HepG2 (cell line): ENCODE measurements around the gene RANBP2.

ENCODE experiments used
- EZH2 ChIP-seq: conservative IDR thresholded peaks from 2 replicates; pipeline ENCODE4 v1.6.1; 2012; ENCODE audit warnings: mild to moderate bottlenecking, low read depth, low read length, moderate library complexity
- FOXJ3 ChIP-seq: sonication (generic); formaldehyde crosslinking; IDR thresholded peaks from 2 replicates; pipeline ENCODE4 v1.4.0; 2020; ENCODE audit warnings: missing genetic modification reagents, mild to moderate bottlenecking, borderline replicate concordance
- FOXK1 ChIP-seq: sonication (generic); formaldehyde crosslinking; IDR thresholded peaks from 2 replicates; pipeline ENCODE4 v1.4.0; 2020; ENCODE audit warnings: low read depth, missing genetic modification reagents, borderline replicate concordance
- HMG20A ChIP-seq: IDR thresholded peaks from 2 replicates; pipeline ENCODE4 v1.6.1; 2016; ENCODE audit warnings: borderline replicate concordance
- ONECUT2 ChIP-seq: sonication (generic); formaldehyde crosslinking; IDR thresholded peaks from 2 replicates; pipeline ENCODE4 v1.4.0; 2020; ENCODE audit warnings: missing genetic modification reagents
- POLR2AphosphoS2 ChIP-seq: IDR thresholded peaks from 2 replicates; pipeline ENCODE4 v1.6.1; 2011; ENCODE audit warnings: low read depth, low read length, improper control_type of control experiment
- SMC3 ChIP-seq: IDR thresholded peaks from 2 replicates; pipeline ENCODE4 v1.6.1; 2011; ENCODE audit warnings: low read length, improper control_type of control experiment
- TF ChIP-seq, protein P1 (sequence below): sonication (generic); formaldehyde crosslinking; IDR thresholded peaks from 2 replicates; pipeline ENCODE4 v1.4.0; 2020; ENCODE audit warnings: low read depth, mild to moderate bottlenecking, missing genetic modification reagents

GRCh38 chr2:108823286-108823685 lies 104.0 kb downstream of the RANBP2 start:
- TF ChIP-seq POLR2AphosphoS2 (no peak), ONECUT2 (CRISPR knock-in tag) (no peak), EZH2 (no peak), SMC3 (no peak), HMG20A (CRISPR knock-in tag) (peak; percentile 21; the same call in 1 of the 2 replicates), FOXK1 (no peak), FOXJ3 (CRISPR knock-in tag) (no peak)
- TF ChIP-seq, protein P1, sequence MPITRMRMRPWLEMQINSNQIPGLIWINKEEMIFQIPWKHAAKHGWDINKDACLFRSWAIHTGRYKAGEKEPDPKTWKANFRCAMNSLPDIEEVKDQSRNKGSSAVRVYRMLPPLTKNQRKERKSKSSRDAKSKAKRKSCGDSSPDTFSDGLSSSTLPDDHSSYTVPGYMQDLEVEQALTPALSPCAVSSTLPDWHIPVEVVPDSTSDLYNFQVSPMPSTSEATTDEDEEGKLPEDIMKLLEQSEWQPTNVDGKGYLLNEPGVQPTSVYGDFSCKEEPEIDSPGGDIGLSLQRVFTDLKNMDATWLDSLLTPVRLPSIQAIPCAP (CRISPR knock-in tag), result no peak
